Measurements from ENCODE around the gene ITGB3. TPM values are rescaled to one million over a fixed set of nuclear protein-coding genes. Genes with fewer than 3 reads are reported as not detected.
"Not testable (repeated sequence)": the region's sequence is repeated elsewhere in the genome, so short reads cannot be mapped to it uniquely, and the experiment has no call there.

The ITGB3 gene
- polyA plus RNA-seq, 4 donors, result 15.9 to 20.7 (median 16.6) TPM

- DNase-seq (ENCODE audit: low read depth in 4 of 4, low spot score in 3 of 4), result no peak
Measured at GRCh38 chr17:47243737-47244598, 9.7 kb upstream of the ITGB3 start.

- no peak for DNase-seq (ENCODE audit: low read depth in 4 of 4, low spot score in 3 of 4)
Measured at GRCh38 chr17:47244697-47245096, 8.9 kb upstream of the ITGB3 start.

DNA sequence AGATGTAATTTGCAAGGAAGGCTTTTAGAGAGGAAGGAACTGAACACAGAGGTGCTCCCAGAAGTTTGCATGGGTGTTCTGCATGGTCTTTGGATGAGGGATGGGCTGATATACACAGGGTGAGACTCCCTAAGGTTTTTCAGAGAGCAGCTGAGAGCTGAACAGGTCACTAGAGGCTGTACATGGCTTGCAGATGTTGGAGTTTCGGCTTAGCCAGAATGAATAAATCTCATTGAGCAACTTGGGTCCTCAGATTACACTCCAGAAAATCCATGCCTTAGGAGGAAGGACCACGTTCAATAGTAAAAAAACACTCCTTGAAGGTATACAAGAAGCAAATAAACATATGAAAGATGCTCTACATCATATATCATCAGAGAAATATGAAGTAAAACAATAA, 7.5 kb upstream of the ITGB3 start:
- DNase-seq (ENCODE audit: low read depth in 4 of 4, low spot score in 3 of 4), result no peak

- DNase-seq (ENCODE audit: low read depth in 4 of 4, low spot score in 3 of 4), result no peak
Measured at GRCh38 chr17:47250855-47251254, 2.8 kb upstream of the ITGB3 start.

DNA sequence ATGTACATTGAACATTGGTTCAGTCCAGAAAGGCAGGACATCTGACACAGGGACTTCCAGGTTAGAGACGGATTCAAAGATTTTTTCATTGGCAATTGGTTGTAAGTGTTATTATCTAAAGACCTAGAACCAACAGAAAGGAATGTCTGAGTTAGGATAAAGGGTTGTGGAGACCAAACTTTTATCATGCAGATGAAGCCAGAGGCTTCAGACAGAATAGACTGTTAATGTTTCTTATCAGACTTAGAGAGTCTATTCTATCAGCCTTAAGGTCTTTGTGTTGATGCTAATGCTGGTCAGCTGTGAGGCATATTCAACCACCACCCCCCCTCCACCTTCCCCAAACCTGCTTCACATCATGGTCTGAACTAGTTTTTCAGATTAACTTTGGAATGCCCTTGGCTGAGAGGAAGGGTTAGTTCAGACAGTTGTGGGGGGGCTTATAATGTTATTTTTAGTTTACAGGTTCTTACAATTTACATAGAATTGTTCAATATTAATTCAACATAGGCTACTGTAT, 2.1 kb upstream of the ITGB3 start:
- no peak for DNase-seq (ENCODE audit: low read depth in 4 of 4, low spot score in 3 of 4)

DNA sequence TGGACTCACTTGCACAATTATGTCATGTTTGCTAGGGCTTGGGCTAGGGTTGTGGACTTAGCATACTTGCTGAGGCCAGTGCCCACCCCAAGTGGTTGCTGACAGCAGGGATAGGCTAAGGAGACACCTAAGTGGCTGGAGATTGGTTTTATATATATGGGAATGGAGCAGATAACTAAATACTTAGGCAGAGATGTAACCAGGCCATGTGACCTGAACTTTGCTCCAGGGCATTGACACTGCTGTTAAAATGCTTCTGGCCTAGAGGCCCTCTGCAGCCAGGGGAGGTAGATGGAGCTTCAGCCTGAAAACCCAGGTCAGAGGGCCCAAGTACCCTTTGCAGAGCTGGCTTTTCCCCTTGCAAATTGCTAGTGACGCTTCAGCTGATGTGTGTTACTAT, 1.4 kb upstream of the ITGB3 start:
- no peak for DNase-seq (ENCODE audit: low read depth in 4 of 4, low spot score in 3 of 4)

DNA sequence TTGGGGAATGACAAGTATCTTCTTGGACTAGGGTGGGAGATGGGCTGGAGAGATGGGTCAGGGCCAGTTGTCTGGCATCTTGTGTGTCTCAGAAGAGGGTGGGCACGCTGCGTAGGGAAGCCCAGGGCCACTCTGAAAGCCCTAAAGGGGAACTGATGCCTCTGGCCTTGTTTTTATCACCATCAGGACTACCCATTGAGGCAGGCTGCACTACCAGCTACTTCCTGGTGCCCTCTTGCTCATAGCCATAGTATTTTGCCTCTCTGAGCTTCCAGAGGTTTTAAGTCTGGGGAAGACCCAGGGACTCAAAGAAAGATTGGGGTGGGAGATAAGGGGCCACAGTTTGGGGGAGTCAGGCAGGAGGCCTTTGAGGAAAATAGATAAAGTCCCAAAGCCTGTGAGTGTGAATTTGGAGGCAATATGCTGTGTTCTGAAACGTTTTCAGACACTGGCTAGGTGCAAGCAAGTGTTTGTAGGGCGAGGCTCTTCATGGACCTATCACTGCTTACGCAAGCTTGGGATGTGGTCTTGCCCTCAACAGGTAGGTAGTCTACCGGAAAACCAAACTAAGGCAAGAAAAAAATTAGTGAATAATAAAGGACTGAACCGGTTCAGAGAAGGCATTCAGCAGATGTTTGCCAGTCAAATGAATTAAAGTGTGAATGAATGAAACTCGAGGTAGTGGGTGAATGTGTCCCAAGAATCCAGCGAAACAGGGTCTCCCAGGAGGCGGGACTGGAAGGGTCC, 688 bp upstream of the ITGB3 start:
- no peak for DNase-seq (ENCODE audit: low read depth in 4 of 4, low spot score in 3 of 4)

DNA sequence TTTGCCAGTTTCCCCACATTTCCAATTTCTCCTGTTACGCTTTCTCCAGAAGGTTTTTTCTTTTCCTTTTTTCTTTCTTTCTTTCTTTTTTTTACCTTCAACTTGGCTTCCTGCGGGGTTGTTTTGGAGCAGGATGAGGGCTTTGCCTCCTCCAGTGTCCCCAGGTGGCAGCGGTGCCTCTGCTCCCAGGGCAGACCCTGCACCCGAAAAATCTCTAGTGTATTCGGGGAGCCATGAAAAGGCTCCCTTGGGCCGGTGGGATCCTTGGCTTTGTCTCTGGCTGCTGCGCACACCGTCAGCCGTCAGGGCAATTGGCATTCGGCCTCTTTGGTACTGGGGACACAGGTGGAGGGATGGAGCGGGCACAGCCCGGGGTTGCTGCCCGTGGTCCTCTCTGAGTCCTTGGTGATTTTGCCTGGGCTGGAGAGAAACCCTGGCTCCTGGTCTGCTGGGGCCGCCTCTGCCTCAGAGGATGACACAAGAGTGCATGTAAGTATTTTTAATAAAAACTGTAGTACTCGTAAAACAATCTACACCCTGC, 846 bp downstream of the ITGB3 start:
- DNase-seq (ENCODE audit: low read depth in 4 of 4, low spot score in 3 of 4), result no peak

DNA sequence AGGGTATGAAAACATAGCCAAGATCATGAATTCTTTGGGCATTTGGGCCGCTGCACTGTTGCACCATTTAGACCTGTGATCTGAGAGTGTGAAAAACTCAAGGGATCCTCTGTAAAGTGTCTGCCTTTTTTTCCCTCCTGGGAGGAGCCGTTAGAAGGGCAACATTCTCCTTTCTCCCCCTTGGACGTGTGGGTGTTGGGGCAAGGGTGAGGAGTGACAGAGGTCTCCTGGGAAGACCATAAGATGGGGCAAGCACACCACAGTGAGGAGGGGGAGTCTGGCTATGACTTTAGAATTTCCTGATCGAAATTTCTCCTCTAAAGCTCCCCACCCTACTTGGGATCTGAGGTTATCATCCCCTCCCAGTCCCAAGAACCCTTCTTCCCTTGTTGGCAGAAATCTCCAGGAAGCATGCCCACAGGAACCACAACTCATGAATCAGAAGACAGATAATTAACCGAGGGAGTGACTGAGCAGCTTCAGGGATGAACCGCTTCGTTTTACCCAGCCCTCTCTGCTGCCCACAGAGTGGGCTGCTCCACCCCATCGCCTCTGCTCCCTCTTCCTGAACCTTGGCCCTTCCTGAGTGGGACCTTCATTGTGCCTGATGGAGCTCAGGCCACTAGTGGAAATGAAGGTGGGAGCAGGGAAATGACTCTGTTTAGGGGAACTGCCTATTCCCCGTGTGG, 4.2 kb downstream of the ITGB3 start:
- DNase-seq (ENCODE audit: low read depth in 4 of 4, low spot score in 3 of 4), result no peak

- no peak for DNase-seq (ENCODE audit: low read depth in 4 of 4, low spot score in 3 of 4)
Measured at GRCh38 chr17:47262586-47262985, 9.0 kb downstream of the ITGB3 start.

DNA sequence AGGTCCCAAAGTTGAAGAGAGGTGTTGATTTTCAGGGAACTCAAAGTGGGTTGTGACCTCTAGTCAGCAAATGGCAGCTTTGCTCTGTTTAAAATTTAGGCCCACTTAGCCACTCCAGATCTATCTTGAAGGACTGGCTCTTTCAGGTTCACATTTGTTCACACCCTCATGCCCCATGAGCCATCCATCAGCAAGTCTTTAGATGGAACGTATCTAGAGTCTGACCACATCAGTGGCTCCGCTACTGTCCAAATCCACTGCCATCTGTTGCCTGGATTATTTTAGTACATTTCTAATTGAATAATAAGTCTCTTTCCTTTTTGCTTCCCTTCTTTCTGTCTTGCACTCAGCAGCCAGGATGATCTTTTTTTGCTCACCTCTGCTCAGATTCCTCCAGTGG, 10.5 kb downstream of the ITGB3 start:
- no peak for DNase-seq (ENCODE audit: low read depth in 4 of 4, low spot score in 3 of 4)

DNA sequence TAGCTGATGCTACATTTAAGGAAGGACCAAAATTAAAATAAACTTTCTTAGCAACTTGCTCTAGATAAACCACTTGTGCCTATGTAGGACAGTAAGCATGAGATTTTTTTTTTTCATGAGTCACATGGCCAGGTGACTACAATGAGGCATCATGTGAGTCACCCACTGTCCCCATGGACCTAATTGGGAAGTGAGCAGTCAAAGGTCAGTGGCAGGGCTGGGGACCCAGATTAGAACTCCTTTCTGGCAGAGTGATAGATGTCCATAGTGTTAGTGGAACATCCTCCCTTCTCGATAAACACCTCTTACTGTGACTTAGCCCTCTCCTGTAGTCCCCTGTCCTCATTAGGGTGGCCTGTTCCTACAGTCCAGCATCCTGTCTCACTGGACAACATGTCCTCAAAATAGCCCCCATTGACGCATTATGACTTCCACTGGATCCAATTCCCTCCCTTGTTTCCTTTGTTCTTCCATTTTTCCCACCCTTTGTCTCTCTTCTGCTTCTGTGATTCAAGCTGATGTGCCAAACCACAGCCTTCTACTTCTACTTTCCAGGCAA, 12.4 kb downstream of the ITGB3 start:
- no peak for DNase-seq (ENCODE audit: low read depth in 4 of 4, low spot score in 3 of 4)

GRCh38 chr17:47266782-47267181, 13.2 kb downstream of the ITGB3 start:
- DNase-seq (ENCODE audit: low read depth in 4 of 4, low spot score in 3 of 4), result no peak

GRCh38 chr17:47267354-47267828, 13.8 kb downstream of the ITGB3 start:
- no peak for DNase-seq (ENCODE audit: low read depth in 4 of 4, low spot score in 3 of 4)

DNA sequence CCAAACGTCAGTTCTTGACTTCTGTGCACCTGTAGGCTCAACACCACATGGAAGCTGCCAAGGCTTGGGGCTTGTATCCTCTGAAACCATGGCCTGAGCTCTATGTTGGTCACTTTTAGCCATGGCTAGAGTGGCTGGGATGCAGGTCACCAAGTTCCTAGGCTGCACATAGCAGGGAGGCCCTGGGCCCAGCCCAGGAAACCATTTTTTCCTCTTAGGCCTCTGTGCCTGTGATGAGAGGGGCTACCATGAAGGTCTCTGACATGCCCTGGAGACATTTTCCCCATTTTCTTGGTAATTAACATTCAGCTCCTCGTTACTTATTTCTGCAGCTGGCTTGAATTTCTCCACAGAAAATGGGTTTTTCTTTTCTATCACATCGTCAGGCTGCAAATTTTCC, 15.3 kb downstream of the ITGB3 start:
- DNase-seq (ENCODE audit: low read depth in 4 of 4, low spot score in 3 of 4), result not testable (repeated sequence)

- DNase-seq (ENCODE audit: low read depth in 4 of 4, low spot score in 3 of 4), result not testable (repeated sequence)
Measured at GRCh38 chr17:47269561-47270280, 16.1 kb downstream of the ITGB3 start.

- no peak for DNase-seq (ENCODE audit: low read depth in 4 of 4, low spot score in 3 of 4)
Measured at GRCh38 chr17:47270946-47271705, 17.5 kb downstream of the ITGB3 start.

DNA sequence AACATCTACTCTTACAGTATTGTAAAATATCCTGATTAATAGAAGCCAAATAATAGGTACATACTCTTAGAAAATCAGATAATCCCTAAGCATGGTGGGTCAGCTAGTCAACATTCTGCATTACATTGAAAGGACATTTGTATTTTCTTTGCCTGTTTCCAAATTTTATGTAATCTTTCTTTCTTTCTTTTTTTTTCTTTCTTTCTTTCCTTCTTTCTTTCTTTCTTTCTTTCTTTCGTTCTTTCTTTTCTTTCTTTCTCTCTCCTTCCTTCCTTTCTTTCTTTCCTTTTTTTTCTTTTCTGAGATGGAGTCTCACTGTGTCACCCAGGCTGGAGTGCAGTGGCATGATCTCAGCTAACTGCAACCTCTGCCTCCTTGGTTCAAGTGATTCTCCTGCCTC, 18.9 kb downstream of the ITGB3 start:
- DNase-seq (ENCODE audit: low read depth in 4 of 4, low spot score in 3 of 4), result no peak

- DNase-seq (ENCODE audit: low read depth in 4 of 4, low spot score in 3 of 4), result no peak
Measured at GRCh38 chr17:47273245-47273644, 19.6 kb downstream of the ITGB3 start.

All from left renal pelvis (tissue), 4 donors.